Measurements from ENCODE around the gene TPM1.

The TPM1 gene

DNA sequence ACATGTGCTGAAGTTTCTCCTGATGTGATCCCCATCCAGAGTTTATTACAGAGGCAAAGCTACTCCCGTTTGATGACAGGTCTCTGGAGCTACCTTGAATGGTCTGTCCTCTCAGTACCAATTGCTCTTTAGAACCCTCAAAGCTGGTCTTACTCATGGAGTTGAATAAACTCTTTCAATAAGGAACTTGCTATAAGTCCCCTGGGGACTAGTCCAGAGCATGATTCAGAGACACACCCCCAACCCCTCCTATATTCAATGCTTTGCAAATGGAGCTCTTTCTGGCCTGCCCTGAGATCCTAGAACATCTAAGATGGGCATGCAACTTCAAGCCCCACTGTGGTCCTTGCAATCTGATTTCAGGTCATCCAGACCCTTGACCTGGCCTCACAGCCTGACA is 23.9 kb upstream of the TPM1 start:
- DNase-seq, result no peak

DNA sequence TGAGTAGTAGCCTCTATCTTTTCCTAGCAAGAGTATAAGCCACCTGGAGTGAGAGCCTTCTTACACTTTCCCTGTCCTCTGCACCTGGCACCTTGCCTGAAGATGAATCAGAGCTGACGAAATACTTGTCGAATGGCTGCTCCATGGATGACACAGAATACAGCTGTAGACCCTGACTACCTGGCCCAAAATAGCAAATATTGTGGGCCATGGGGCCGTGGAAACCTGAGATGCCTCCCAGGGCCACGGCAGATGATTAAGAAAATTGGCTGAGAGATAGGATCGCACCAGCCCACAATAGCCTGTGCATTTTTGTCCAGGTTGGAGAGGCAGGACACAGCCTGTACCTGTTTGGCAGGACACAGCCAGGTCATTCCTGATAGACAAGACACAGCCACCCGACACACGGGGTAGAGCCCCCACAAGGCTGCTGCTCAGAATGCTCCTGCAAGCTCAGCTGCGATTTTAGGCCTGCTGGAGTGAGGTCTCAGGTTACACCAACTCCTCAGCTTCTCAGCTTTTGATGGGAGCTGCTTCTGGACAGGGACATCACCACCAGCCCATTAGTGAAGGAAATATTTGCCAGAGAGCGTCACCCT is 22.9 kb upstream of the TPM1 start:
- no peak for DNase-seq

DNA sequence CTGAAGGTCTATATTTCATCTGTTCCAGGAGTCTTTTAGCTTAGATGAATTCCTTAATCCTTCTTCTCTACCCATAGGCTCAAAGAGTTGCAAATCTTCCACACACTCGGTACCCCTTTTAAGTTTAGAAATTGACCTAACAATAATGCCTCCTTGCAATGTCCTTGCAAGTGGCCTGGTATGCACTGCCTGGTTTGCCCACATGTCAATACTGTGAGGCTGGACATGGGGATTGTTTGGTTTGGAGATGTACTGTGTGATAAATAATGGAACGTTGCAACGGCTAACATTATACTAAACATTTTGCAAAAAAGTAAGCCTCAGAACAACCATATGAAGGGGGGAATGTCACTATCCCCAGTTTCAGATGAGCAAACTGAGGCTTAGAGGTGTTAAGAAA is 22.4 kb upstream of the TPM1 start:
- DNase-seq, result no peak

DNA sequence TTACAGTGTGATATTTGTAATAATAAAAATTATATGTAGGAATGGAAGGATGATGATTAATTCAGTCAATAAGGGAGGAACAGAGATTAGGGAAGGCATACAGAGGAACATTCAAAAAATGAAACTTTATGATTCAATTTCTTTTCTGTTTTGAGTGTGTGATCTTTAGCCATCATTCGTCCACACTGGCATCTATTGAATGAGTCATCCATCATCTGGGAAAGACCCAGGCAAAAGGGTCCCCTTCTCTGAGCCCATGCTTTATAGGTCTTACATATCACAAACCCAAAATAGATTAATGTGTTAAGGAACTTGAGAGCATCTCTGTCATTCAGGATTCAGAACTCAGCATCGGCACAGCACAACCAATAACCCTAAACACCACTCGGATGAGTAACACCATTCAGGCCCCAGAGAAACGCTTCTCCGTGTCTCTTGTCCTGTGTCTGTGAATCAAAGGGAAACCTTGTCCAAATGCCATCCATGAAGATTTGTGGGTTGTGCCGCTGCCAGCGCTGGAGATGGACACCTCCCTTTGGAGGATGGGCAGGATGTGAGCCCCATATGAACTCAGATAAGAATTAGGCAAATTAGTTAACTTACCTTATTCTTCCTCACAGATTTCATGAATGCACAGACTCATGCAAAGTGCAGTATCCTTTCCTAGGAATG is 21.7 kb upstream of the TPM1 start:
- no peak for DNase-seq

DNA sequence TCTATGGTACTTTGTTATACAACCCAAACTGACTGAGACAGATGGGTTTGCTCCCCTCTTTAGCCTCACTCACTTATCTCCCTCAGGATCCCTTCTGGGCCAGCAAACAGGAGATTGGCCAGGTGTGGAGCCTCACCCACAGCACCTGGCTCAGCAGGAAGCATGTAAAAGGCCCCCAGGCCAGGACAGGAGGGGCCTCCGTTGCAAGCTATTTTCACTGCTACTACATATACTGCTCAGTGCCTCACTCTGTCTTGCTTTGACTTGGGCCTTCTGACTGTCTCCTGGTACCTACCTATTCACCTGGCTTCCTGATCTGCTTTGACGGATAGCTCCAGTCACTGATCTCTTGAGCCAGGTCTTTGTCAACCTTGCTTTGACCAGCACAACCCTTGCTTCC is 20.4 kb upstream of the TPM1 start:
- no peak for DNase-seq

DNA sequence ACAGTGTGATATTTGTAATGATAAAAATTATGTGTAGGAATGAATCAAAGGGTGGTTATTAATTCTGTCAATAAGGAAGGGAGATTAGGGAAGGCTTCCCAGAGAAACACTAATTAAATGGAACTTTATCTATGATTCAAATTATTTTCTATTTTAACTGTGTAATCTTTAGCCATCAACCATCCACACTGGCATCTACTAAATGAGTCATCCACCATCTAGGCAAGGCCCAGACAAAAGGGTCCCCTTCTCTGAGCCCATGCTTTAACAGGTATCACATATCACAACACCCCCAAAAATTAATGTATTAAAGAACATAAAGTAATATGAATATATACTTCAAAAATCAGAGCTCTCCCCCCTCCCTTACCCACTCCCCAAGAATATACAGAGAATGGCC is 19.9 kb upstream of the TPM1 start:
- no peak for DNase-seq

DNA sequence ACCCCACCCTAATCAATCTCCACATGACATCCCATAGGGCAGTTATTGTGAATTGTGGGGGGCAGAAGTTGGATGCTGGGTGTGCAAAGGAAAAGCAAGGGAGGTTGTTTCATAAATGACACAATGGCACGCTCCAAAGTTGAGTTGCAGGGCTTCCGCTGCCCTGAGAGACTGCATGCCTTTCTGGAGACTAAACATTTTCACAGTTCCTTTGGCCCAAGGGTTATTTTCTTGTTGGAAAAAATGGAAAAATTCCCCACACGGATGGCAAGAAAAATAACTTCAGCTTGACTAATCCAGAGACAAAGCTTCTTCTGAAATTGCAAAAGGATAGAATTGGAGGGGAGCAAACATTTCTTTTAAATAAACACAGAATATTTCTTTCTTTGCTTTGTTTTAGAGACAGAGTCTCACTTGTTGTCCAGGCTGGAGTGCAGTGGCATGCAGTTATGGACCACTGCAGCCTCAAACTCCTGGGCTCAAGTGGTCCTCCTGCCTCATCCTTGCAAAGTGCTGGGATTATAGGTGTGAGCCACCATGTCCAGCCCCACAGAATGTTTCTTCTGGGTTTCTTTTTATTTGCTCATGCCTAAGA is 19.1 kb upstream of the TPM1 start:
- DNase-seq, result no peak

DNA sequence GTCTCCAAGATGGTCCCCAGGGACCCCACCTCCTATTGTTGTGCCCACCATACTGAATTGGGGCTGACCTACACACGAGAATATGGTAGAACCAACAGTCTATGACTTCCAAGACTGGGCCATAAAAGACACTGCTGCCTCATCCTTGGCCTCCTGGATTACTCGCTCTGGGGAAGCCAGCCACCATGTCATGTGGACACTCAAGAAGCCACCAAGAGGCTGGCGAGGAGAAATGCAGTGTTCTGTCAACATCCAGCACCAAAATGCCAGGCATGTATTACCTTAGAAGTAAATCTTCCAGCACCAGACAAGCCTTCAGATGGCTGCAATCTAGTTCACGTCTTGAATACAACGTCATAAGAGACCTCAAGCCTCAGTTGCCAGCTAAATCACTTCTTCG is 17.1 kb upstream of the TPM1 start:
- DNase-seq, result no peak

DNA sequence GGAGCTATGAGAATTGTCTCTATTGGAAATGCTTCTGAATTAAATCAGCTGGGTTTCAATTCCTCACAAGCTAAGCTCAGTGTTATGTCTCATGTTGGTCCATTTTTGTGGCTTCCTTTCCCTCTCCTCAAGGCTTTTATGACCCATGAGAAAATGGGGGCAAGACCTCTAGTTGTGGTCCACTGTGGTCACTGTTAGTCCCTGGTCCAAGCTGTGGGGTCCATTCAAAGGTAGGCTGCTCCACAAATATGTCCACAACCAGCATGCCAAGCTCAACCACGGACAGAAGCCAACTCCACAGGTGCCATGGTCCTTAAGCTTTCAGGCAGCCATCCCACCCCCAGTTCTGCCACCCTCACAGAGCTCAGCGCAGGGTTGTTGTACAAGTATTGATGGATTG is 14.9 kb upstream of the TPM1 start:
- no peak for DNase-seq

DNA sequence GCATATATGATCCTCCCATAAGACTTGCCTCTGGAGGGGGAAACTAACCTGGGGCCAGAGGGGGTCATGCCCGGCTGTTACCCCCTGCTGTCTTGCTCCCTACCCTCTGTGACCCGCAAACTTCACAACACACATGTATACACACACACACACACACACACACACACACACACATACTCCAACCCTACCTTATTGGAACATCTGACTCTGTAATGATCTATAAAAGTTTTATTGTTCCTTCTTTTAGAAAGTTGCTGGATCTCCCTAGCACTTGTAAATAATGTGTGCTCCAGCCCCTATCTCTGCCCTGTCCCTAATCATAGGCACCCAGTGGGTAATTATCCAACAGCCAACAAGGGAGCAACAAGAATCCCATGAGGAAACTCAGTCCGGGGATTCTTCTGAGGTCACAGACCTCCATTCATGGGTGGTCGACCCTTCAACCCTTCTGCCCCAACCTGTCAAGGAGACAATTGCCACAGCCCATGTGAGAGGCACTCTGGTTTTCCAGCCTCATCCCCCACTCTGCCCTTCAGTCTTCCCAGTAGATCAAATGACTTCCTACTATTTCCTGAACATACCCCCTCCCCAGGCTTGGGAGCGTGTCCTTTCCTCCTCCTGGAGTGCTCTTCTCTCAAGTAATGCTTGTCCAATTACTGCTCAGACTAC is 14.0 kb upstream of the TPM1 start:
- DNase-seq, result no peak

DNA sequence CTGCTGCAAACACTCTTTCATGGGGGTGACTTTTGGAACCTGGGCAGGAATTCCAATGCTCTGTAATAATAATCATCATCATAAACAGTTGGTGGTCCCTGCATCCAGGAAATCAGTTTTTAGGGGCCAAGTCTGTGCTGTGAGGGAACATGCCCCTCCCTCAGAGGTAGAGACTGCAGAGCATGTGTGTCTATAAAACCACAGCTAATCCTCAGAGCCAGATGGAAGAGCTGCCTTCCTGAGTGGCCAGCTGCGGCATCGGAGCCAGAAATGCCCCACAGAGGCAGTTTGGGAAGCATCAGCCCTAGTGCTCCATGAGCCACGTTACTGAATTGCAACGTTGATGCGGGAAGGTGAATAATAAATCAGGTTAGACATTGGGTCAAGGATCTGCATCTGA is 12.9 kb upstream of the TPM1 start:
- DNase-seq, result no peak

DNA sequence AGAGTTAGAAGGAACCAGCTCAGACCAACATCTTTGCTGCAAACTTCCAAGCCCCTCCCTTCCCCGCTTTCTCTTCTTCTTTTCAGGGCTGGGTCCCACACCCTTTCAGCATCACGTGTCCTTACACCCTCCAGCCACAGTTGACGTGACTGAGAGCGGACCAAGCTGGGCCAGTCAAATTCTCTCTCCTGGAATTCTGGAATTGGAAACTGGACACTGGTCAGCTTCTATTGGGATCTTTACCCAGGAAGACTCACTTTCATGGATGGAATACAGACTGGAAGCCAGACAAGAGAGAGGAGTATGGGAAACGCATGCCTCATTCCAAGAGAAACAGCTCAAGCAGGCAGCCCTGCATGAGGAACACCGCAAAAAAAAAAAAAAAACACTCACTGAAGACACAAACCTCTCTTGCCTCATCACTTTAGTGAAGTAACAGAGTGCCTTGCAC is 12.4 kb upstream of the TPM1 start:
- no peak for DNase-seq

DNA sequence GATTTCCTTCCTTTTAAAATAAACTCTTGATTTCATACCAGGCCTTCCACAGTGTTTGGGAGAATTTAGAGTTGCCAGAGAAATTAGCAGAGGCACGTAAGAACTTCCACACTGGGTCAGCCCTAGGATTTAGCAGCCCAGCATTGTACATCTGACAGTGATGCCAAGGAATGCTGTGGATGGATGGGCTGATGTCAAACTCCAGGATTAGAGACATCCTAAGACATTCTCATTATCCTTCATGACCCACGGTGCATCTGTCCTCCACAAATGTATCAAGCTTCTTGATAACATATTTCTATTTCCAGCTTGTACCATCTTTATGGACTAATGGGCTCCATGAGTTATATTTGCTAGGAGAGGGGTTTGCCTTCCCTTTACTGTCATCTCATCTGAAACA is 8.0 kb upstream of the TPM1 start:
- DNase-seq, result no peak

DNA sequence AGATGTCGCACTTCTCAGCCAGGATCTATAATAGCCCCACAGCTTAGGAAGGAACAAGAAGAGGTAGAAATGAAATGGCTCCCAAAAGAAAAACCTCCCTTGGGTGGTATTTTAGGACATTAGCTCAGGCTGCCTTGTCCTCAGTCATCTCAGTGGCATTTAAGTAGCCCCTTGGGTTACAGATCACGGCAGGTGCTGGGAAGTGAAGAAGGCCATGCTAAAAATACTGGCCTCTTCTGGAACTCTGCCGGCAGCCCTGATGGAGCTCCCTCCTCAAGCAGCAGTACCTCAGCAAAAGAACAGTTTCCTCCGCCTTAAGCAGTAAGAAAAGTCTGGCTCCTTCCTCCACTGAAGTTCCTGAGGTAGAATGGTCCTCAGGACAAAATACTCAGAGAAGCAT is 7.3 kb upstream of the TPM1 start:
- DNase-seq, result no peak

DNA sequence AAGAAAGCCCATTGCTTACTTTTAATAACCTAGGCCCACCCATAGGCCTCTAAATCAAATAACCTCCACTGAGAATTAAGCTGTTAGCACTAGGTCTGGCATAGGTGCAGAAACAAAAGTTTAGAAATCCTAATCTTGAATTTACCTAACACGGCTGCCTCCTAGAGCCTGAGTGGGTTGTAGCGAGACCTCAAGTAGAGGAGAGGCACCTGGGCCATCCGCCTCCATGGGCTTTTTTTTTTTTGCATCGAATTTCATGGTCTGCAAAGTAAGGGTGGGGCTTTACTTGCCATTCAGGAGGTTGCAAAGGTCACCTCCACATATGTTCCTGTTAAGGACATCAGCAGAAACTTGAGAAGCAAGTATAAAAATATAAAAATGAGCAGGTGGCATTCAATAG is 6.6 kb upstream of the TPM1 start:
- no peak for DNase-seq

DNA sequence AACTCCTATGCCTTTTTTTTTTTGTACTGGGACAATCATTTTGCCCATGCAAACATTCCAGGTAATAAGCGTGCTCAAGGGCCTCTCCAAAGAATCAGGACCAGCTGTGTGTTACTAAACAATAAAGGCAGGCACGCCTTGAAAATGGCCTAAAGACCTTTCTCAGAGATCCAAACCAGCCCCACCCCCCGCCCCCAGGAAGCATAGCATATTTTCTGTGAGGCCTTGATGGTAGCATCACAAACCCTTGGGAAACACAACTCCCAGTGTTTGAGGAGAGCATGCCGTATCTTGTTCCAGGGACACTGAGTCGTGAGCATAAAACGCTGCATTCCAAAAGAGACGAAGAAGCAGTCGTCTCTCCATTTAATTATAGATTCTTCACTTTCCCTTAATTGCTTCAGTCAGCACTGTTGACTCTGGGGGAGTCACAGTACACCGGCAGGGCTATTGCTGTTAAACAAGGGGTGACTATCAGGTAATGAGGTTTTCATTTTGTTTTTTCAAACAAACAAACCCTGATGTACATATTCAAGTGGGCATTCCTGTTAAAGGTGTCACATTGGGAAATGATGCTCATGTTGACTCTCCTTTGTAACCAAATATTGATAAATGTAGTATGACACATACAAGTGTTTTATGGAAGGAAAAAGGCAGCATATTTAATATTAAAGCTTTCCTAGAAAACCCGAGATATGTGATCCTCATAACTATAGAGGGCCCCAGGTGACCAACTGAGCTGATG is 4.4 kb upstream of the TPM1 start:
- no peak for DNase-seq

DNA sequence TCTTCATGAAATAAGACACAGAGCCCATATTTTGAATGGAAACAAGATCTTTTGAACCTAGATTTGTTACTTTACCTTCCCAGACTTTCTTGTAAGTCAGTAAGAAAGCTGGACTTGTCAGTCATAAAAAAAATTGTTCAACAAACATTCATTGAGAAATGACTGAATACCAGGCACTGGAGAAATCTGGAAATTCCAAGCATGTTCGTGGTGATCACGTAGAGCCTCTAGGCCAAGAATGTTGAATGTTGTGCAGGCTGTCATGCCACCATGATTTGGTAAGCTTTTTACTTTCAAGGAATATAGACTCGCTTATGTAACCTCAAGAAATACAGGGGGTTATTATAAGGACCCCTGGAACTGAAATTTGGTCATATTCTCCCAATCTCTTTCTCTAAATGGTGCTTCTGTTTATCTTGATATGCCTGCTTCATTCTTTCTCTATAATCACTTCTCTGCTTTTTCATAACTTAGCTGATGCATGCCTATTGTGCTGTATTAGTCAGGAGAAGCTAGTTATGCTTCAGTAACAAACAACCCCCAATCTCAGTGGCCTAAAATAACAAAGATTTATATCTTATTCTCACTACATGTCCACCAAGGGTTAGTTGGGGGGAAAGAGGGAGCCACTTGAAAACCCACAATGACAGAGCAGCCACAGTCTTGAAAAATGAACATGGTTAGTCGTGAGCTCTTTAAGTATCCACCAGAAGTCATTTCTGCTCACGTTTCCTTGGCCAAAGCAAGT is 3.4 kb upstream of the TPM1 start:
- no peak for DNase-seq

DNA sequence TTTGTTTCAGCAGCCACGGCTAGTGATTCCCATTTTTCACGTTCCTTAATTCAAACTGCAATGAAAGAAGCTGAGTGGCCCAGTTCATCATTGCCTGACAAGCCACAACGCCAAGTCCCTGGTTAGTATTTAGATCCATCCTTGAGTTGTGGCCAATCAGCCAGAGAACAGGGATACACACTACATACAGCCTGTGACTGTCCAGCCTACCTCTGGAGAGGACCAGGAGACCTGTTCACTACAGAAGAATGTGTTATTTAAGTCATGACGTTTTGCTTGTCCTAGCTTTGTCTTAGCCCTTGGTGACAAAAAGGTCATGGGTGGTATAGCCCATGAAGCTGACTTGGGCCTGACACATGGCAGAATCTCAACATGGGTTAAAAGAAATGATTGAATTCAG is 2.7 kb upstream of the TPM1 start:
- no peak for DNase-seq

DNA sequence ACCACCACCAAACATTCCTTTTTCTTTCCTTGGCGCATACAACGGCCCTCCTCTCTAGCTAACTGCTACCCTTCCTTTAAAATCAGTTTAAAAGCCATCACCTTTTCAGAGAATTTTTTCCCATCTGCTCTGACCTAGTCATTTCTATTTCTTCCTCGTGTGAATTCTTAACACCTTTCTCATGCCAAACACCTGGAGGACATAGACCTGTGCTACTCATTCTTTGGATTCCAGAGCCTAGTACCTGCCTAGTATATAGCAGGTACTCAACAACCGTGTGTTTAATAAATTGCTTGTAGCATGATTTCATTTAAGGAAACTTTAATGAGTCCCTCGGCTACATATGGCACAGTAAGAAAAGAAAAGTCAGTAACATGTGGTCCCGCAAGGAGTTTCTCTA is 2.0 kb upstream of the TPM1 start:
- DNase-seq, result no peak

DNA sequence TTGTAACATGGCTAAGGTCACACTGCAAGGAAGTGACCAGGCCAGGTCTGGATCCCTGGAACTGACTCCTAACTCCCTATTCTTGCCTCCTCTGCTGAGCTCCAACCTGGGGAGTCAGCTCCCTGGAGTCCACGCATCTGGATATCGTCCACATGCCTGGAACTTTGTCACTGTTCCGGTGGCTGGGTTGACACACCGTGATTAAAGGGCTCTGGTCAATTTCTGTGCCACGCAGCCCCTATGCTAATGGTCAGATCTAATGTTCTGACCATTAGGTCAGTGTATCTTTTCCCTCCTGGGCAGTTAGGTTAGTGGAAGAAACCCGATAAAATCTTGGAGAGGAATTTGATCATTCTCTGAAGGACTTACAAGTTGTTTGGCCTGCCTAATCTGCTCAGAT is 1.6 kb upstream of the TPM1 start:
- no peak for DNase-seq

DNA sequence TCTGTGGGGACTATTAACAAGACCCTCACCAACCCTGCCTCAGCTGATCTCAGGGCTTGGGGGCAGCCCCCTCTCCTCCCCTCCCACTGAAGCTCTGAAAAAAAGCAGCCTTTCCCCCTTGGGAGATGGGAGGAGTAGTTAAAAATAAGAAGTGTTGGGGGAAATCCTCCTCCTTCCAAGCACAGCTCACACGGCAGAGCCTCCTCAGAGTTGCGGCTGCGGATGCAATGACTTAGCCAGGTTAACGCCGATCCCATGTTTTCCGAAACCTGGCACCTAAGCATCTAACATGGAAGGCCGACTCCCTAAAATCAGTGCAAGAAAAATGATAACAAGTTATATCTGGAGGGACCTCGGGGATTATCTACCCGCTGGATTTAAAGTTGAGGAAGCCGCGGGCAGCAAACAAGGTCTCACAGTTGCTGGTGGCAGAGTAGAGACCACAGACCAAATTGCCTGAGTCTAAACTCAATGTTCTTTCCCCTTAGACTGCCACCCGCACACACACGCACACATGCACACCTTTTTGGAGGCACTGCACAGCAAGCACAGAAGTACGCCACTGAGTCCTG is 1.1 kb upstream of the TPM1 start:
- no peak for DNase-seq

DNA sequence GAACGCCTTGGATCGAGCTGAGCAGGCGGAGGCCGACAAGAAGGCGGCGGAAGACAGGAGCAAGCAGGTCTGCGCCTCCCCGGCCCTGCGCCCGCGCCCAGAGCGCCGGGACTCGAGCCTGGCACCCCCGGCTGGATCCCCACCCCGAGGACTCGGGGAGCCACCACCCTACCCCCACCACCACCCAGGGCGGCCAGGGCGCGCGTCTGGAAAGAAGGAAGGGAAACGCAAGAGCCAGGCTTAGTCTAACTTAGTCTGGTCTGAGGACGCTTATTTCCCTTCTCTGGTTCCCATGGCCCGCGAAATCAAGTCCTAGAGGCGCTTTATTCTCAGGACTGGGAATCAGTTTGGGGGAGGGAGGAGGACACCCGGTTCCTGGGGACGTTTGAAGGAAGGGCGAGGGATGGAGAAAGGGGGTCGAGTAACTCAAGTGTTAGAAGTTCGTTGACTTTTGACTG is 359 bp downstream of the TPM1 start:
- DNase-seq, result no peak
